Progenitor cell of endocrine pancreas (in vitro differentiated cells): Measurements from ENCODE around the gene EML6. TPM values are rescaled to one million over a fixed set of nuclear protein-coding genes. Genes with fewer than 3 reads are reported as not detected.
A peak's percentile ranks its signal among the peaks of the same experiment; 100 is the strongest.

Source experiments
- DNase-seq: peaks from one replicate; pipeline ENCODE4 v3.0.0; 2021; ENCODE audit warnings: low spot score; ENCODE audit not compliant: unreplicated experiment
- H3K27ac Mint-ChIP-seq: 2 replicates; pipeline ENCODE4 v1.8.0; 2021; ENCODE audit warnings: mild to moderate bottlenecking, moderate library complexity, mixed read lengths
- H3K27me3 Mint-ChIP-seq: 2 replicates; pipeline ENCODE4 v1.8.0; 2021; ENCODE audit warnings: mixed read lengths
- H3K36me3 Mint-ChIP-seq: 2 replicates; pipeline ENCODE4 v1.8.0; 2022; ENCODE audit warnings: mixed read lengths; ENCODE audit not compliant: insufficient read depth
- H3K4me1 Mint-ChIP-seq: 2 replicates; pipeline ENCODE4 v1.8.0; 2021; ENCODE audit warnings: low read depth, mixed read lengths
- H3K4me3 Mint-ChIP-seq: 2 replicates; pipeline ENCODE4 v1.8.0; 2021; ENCODE audit warnings: low read depth, mild to moderate bottlenecking, moderate library complexity, mixed read lengths
- H3K9me3 Mint-ChIP-seq: 2 replicates; pipeline ENCODE4 v1.8.0; 2021; ENCODE audit warnings: low read depth, mixed read lengths
- total RNA-seq: library from RNA; stranded (reverse); gene quantifications from 2 replicates; pipeline ENCODE4 v1.2.1, GENCODE V29; 2021
- TF ChIP-seq, protein P1 (sequence below): fragments of 200-600 bp; sonication (generic); IDR thresholded peaks from one replicate; pipeline ENCODE4 v1.5.0; 2021; ENCODE audit warnings: antibody characterized with exemption, mild to moderate bottlenecking; ENCODE audit not compliant: unreplicated experiment

EML6 gene
- total RNA-seq, 1 donor from 2014 or later: 2.6 TPM

DNA sequence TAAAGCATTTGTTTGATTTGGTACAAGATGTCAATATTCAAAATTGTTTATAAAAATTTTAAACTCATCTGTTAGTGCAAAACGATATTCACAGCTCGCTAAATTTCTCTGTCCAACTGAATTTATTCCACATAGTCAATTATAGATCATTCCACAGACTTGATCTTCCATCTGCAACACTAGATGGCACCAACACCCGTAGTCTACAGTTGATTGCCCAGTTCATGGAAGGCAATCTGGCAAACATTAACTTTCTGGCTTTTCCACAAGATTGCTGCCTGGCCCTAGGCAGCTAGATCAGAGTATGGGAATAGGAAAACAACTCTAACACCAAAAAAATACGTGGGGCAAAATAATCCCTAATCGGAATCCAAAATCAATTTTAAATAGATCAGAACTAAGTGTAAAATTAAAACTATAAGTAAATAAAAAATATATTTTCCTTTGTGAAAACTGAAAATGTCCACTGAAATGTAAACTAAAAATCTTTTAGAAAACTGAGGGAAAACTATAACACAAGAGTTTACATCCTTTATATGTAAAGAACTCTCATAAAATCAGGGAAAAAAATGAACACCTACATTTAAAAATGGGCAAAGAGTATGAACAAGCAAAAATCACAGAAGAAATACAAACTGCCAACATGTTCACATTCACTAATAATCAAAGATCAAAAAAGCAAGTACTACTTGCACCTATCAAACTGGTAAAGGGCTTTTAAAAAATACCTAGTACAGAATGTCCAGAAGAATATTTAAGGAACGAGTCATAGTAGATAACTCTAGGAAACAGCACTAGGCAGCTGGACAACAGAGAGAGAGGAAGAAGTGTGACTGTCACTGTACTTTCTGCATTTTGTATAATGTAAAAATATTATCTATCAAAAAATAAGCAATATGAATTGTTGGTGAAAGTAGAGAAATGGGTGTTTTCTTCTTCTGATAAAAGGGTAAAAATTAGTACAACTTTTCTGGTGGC is 291.8 kb downstream of the EML6 start:
- peak overlapping the region; percentile 66 for H3K27ac Mint-ChIP-seq
- no peaks in the 10 kb centered on the region for H3K27me3 Mint-ChIP-seq
- peaks cover 44% of the 10 kb centered on the region for H3K4me1 Mint-ChIP-seq
- H3K4me3 Mint-ChIP-seq: no peak overlapping the region
- TF ChIP-seq, protein P1, sequence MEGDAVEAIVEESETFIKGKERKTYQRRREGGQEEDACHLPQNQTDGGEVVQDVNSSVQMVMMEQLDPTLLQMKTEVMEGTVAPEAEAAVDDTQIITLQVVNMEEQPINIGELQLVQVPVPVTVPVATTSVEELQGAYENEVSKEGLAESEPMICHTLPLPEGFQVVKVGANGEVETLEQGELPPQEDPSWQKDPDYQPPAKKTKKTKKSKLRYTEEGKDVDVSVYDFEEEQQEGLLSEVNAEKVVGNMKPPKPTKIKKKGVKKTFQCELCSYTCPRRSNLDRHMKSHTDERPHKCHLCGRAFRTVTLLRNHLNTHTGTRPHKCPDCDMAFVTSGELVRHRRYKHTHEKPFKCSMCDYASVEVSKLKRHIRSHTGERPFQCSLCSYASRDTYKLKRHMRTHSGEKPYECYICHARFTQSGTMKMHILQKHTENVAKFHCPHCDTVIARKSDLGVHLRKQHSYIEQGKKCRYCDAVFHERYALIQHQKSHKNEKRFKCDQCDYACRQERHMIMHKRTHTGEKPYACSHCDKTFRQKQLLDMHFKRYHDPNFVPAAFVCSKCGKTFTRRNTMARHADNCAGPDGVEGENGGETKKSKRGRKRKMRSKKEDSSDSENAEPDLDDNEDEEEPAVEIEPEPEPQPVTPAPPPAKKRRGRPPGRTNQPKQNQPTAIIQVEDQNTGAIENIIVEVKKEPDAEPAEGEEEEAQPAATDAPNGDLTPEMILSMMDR: peak; percentile 78
- H3K36me3 Mint-ChIP-seq: peaks cover 5% of the 10 kb centered on the region
- peaks cover 3% of the 10 kb centered on the region for H3K9me3 Mint-ChIP-seq
- peak; percentile 23 for DNase-seq

DNA sequence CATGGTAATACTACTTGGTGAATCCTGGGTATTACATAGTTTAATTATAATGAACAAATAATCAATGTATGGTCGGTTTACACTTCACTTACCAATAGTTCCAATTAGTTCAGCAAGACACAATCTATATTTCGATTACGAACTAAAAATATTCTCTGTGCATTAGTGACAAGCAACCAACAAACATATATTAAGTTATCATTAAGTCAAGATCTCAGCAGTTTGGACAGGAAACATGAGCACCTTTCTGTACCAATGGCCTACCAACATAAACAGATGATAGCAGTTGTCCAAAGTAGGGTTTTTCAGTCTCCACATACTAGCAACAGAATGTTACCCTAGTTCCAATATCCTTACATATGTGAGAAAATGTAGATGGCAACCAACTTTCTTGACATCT is 294.0 kb downstream of the EML6 start:
- Mint-ChIP-seq H3K9me3 (peaks cover 3% of the 10 kb centered on the region), H3K4me3 (no peak overlapping the region), H3K27ac (no peak overlapping the region), H3K27me3 (no peaks in the 10 kb centered on the region), H3K4me1 (peaks cover 26% of the 10 kb centered on the region), H3K36me3 (peaks cover 10% of the 10 kb centered on the region)
- no peak for DNase-seq
- TF ChIP-seq, protein P1: no peak

DNA sequence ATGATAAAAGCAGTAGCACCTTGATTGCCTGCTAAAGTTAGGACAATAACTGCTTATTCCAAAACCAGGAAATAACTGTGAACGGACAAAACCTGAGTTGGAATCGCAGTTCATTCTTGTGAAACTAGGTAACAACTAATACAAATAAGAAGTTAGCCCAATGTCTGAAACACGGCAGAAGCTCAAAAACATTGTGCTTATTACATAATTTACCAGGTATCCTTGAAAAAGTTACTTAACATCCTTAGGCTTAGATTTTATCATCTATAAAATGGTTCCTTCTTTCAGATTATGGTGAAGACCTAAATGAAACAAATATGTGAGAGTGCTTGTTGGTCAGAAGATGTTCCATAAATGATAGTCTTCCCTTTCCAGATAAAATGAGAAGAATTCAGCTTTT is 294.4 kb downstream of the EML6 start:
- DNase-seq: no peak
- Mint-ChIP-seq H3K36me3 (peaks cover 10% of the 10 kb centered on the region), H3K4me1 (peaks cover 22% of the 10 kb centered on the region), H3K27ac (peak overlapping the region; percentile 67), H3K27me3 (no peaks in the 10 kb centered on the region), H3K9me3 (peaks cover 3% of the 10 kb centered on the region), H3K4me3 (no peak overlapping the region)
- TF ChIP-seq, protein P1: no peak

DNA sequence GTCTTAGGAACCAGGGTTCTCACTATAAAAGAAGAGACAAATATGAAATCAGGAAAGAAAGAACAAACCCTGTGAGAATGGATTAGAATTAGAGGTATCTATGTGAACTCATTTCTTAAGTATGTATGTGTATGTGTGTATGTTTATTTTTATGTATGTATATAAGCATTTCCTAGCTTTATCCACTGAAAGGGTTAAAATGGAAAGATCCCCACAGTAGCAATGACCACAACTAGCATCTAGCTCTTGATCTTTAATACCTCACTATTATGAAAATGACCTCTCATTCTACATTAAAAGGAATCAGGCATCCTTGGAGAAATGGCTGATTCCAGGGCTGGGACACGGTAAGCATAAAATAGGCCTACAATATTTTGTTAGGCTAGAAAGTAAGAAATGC is 295.2 kb downstream of the EML6 start:
- Mint-ChIP-seq H3K27me3 (no peaks in the 10 kb centered on the region), H3K4me3 (no peak overlapping the region), H3K4me1 (peaks cover 14% of the 10 kb centered on the region), H3K9me3 (peaks cover 3% of the 10 kb centered on the region), H3K36me3 (peaks cover 10% of the 10 kb centered on the region), H3K27ac (no peak overlapping the region)
- no peak for DNase-seq
- TF ChIP-seq, protein P1: no peak

DNA sequence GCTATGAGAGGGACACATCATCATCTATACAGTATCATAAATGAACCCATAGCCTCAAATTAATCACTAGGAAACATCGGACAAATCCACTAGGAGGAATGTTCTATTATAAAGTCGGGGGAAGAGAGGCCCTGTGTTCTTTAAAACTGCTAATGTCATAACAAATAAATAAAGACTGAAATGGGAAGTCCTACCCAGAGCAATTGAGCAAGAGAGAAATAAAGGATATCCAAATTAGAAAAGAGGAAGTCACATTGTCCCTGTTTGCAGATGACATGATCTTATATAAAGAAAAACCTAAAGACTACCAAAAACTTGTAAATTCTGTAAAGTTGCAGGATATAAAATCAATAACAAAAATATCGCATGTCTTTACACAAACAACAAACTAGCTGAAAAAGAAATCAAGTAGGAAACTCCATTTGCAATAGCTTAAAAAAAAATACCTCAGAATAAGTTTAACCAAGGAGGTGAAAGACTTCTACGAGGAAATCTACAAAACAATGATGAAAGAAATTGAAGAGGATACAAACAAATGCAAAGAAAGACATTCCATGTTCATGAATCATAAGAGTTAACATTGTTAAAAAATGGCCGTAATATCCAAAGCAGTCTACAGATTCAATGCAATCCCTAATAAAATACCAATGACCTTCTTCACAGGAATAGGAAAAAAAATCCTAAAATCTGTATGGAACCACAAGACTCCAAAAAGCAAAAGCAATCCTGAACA is 296.2 kb downstream of the EML6 start:
- H3K36me3 Mint-ChIP-seq: peaks cover 10% of the 10 kb centered on the region
- no peaks in the 10 kb centered on the region for H3K27me3 Mint-ChIP-seq
- DNase-seq: no peak
- TF ChIP-seq, protein P1: no peak
- peaks cover 3% of the 10 kb centered on the region for H3K9me3 Mint-ChIP-seq
- peak overlapping the region; percentile 14 for H3K27ac Mint-ChIP-seq
- peaks cover 9% of the 10 kb centered on the region for H3K4me1 Mint-ChIP-seq
- no peak overlapping the region for H3K4me3 Mint-ChIP-seq
